Heart left ventricle (tissue), 13 donors: Measurements from ENCODE around the gene WBP2.

Experiments used
- CTCF ChIP-seq, 12 donors: fragments of 200-600 bp; sonication (generic) in 4 of 12; IDR thresholded peaks; one replicate each; pipeline versions ENCODE4 v1.5.0 to v1.8.0; 2018 to 2022; ENCODE audit warnings: antibody characterized with exemption in 12 of 12, mild to moderate bottlenecking in 5 of 12
- POLR2A ChIP-seq, 2 donors: fragments of 450-650 bp; IDR thresholded peaks; one replicate each; pipeline ENCODE4 v1.6.1; 2017; ENCODE audit warnings: antibody characterized with exemption in 2 of 2, mild to moderate bottlenecking in 2 of 2, moderate library complexity in 2 of 2
- donor health status: ischemic (EF 13 %, LVEDD 7.1; RV severe dilation, severe dysfunction).
- donor health status: DM: no; HTN: yes; CAD: no.
- donor health status: DM: no; HTN: no; CAD: no.
- donor health status: ischemic (EF 25% LVEDD 6.9; RV normal size, moderate dysfunction).
- donor health status: ischemic (EF 25% LVEDD 5.7; RV mildly dilated, moderate dysfunction).
- donor health status: ischemic (EF 35%, LVEDD 5.7; RV mildly dilated, moderate dysfunction).
- donor health status: nonischemic (EF 11% LVEDD 7.7; RV severe dilation, severe dysfunction).
- donor health status: DM: yes; HTN: yes; CAD: no.
- donor health status: PGD.
- donor health status: ischemic (EF 29% LVEDD 5.4; RV normal size, mild dysfunction).
- donor health status: nonischemic (EF 23%, LVEDD 6.1; RV moderate dilation, normal function).

- TF ChIP-seq CTCF (IDR thresholded peaks at IDR 0.05) (no peak), POLR2A (IDR thresholded peaks at IDR 0.05) (no peak)
Measured at GRCh38 chr17:75874323-75875181, 19.4 kb upstream of the WBP2 start.
